ENCODE results near the gene SAMD10.

Gene SAMD10

GRCh38 chr20:63955281-63955826, 24.1 kb downstream of the SAMD10 start:
- DNase-seq = no peak

- no peak for DNase-seq
Measured at GRCh38 chr20:63953764-63954429, 25.5 kb downstream of the SAMD10 start.

GRCh38 chr20:63952769-63953168, 26.7 kb downstream of the SAMD10 start:
- DNase-seq = no peak

GRCh38 chr20:63952210-63952535, 27.3 kb downstream of the SAMD10 start:
- no peak for DNase-seq

- DNase-seq = no peak
Measured at GRCh38 chr20:63951398-63952209, 27.8 kb downstream of the SAMD10 start.

GRCh38 chr20:63950701-63951397, 28.6 kb downstream of the SAMD10 start:
- no peak for DNase-seq

GRCh38 chr20:63947638-63948456, 31.6 kb downstream of the SAMD10 start:
- no peak for DNase-seq

GRCh38 chr20:63946986-63947637, 32.3 kb downstream of the SAMD10 start:
- DNase-seq = no peak

- no peak for DNase-seq
Measured at GRCh38 chr20:63945921-63946920, 33.2 kb downstream of the SAMD10 start.

- no peak for DNase-seq
Measured at GRCh38 chr20:63945031-63945658, 34.3 kb downstream of the SAMD10 start.

GRCh38 chr20:63944078-63944941, 35.1 kb downstream of the SAMD10 start:
- no peak for DNase-seq

GRCh38 chr20:63943808-63944077, 35.7 kb downstream of the SAMD10 start:
- no peak for DNase-seq

GRCh38 chr20:63942969-63943807, 36.3 kb downstream of the SAMD10 start:
- DNase-seq = peak; percentile 94

- DNase-seq = peak; percentile 30
Measured at GRCh38 chr20:63942250-63942951, 37.0 kb downstream of the SAMD10 start.

GRCh38 chr20:63941282-63942081, 38.0 kb downstream of the SAMD10 start:
- no peak for DNase-seq

- DNase-seq = no peak
Measured at GRCh38 chr20:63940472-63941266, 38.8 kb downstream of the SAMD10 start.
